Loucy (cell line): ENCODE measurements around the gene ZNF581.

Experiments
- H2AFZ ChIP-seq: fragments of 200-600 bp; sonication (generic); 2 replicates; pipeline ENCODE4 v1.6.0; 2016; ENCODE audit warnings: antibody characterized with exemption, mild to moderate bottlenecking, low read length, moderate library complexity
- H3F3A ChIP-seq: fragments of 200-600 bp; 2 replicates; pipeline ENCODE4 v1.6.0; 2016; ENCODE audit warnings: antibody characterized with exemption, low read depth, mild to moderate bottlenecking
- H3K27me3 ChIP-seq: fragments of 200-600 bp; sonication (generic); 2 replicates; pipeline ENCODE4 v1.6.1; 2014; ENCODE audit warnings: low read length, mild to moderate bottlenecking; ENCODE audit not compliant: insufficient read depth, poor library complexity, severe bottlenecking
- H3K36me3 ChIP-seq: fragments of 200-600 bp; sonication (generic); 2 replicates; pipeline ENCODE4 v1.6.1; 2016; ENCODE audit warnings: low read length; ENCODE audit not compliant: insufficient read depth
- H3K4me1 ChIP-seq: fragments of 200-600 bp; sonication (generic); 2 replicates; pipeline ENCODE4 v1.5.1; 2014; ENCODE audit warnings: low read length, mild to moderate bottlenecking; ENCODE audit not compliant: insufficient read depth, poor library complexity, severe bottlenecking
- H3K4me2 ChIP-seq: fragments of 200-600 bp; sonication (generic); 2 replicates; pipeline ENCODE4 v1.6.0; 2014; ENCODE audit warnings: antibody characterized with exemption, low read length, low read depth, mild to moderate bottlenecking; ENCODE audit not compliant: poor library complexity, severe bottlenecking
- H3K4me3 ChIP-seq: fragments of 200-600 bp; sonication (generic); 2 replicates; pipeline ENCODE4 v1.5.1; 2014; ENCODE audit warnings: low read length, mild to moderate bottlenecking, mixed read lengths; ENCODE audit not compliant: poor library complexity, severe bottlenecking
- H3K79me2 ChIP-seq: fragments of 200-600 bp; sonication (generic); 2 replicates; pipeline ENCODE4 v1.6.1; 2014; ENCODE audit warnings: low read length; ENCODE audit not compliant: insufficient read depth
- H3K9ac ChIP-seq: fragments of 200-600 bp; sonication (generic); 2 replicates; pipeline ENCODE4 v1.6.0; 2014; ENCODE audit warnings: mild to moderate bottlenecking, low read depth, low read length, moderate library complexity; ENCODE audit not compliant: poor library complexity, severe bottlenecking
- H3K9me2 ChIP-seq: fragments of 200-600 bp; sonication (generic); replicated peaks from 2 replicates; pipeline ENCODE4 v1.6.1; 2016; ENCODE audit warnings: low read depth, low read length, mixed read lengths
- H3K9me3 ChIP-seq: fragments of 200-600 bp; sonication (generic); 2 replicates; pipeline ENCODE4 v1.6.1; 2014; ENCODE audit warnings: mild to moderate bottlenecking, antibody characterized with exemption, low read length, low read depth; ENCODE audit not compliant: insufficient read depth
- H4K20me1 ChIP-seq: fragments of 200-600 bp; sonication (generic); 2 replicates; pipeline ENCODE4 v1.6.0; 2014; ENCODE audit warnings: antibody characterized with exemption, low read length, mild to moderate bottlenecking; ENCODE audit not compliant: insufficient read depth, poor library complexity, severe bottlenecking
- EZH2phosphoT487 ChIP-seq: fragments of 200-600 bp; IDR thresholded peaks from 2 replicates; pipeline ENCODE4 v1.6.1; 2018; ENCODE audit warnings: antibody characterized with exemption, mild to moderate bottlenecking, moderate library complexity, borderline replicate concordance
- TF ChIP-seq, protein P1 (sequence below): fragments of 200-600 bp; sonication (generic); conservative IDR thresholded peaks from 2 replicates; pipeline ENCODE4 v1.5.1; 2014; ENCODE audit warnings: mild to moderate bottlenecking, antibody characterized with exemption, low read length

Gene ZNF581

DNA sequence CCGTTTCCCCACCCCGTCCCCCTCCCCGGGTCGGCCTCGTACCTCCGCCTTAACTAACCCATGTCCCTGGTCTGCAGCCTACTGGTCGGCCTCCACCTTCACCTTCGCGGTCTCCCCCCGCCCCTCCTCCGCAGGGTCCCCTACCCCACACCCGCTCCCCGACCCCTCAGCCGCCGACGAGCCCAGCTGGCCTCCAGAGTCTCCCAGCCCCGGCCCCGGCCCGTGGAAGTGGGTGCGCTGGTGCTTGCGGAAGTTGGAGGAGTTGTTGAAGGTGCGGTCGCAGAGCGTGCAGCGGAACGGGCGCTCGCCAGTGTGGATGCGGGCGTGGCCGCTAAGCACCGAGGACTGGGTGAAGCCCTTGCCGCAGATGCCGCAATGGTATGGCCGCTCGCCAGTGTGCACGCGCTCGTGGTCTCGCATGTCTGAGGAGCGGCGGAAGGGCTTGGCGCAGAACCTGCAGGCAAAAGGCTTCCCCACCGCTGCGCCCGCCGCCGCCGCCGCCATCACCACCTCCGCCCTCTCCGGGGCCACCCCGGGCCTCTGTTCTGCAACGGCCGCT, 21.7 kb upstream of the ZNF581 start:
- Histone ChIP-seq H3F3A (no peaks in the 10 kb centered on the region), H3K9me2 (no peaks in the 10 kb centered on the region), H3K4me3 (no peak overlapping the region), H3K79me2 (0 out of 2 replicates have a peak, but pooled peaks cover 7% of the 10 kb centered on the region), H3K36me3 (peaks cover 7% of the 10 kb centered on the region; the same call in 1 of the 2 replicates), H3K9me3 (no peaks in the 10 kb centered on the region), H4K20me1 (peaks cover 6% of the 10 kb centered on the region), H3K4me2 (no peak overlapping the region), H2AFZ (no peak overlapping the region), H3K4me1 (peaks cover 16% of the 10 kb centered on the region), H3K27me3 (no peaks in the 10 kb centered on the region), H3K9ac (no peak overlapping the region)
- TF ChIP-seq EZH2phosphoT487 = no peak
- TF ChIP-seq, protein P1, sequence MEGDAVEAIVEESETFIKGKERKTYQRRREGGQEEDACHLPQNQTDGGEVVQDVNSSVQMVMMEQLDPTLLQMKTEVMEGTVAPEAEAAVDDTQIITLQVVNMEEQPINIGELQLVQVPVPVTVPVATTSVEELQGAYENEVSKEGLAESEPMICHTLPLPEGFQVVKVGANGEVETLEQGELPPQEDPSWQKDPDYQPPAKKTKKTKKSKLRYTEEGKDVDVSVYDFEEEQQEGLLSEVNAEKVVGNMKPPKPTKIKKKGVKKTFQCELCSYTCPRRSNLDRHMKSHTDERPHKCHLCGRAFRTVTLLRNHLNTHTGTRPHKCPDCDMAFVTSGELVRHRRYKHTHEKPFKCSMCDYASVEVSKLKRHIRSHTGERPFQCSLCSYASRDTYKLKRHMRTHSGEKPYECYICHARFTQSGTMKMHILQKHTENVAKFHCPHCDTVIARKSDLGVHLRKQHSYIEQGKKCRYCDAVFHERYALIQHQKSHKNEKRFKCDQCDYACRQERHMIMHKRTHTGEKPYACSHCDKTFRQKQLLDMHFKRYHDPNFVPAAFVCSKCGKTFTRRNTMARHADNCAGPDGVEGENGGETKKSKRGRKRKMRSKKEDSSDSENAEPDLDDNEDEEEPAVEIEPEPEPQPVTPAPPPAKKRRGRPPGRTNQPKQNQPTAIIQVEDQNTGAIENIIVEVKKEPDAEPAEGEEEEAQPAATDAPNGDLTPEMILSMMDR = no peak

- H3K9me3 ChIP-seq = no peaks in the 10 kb centered on the region
- H3K4me2 ChIP-seq = no peak overlapping the region
- no peaks in the 10 kb centered on the region for H3K9me2 ChIP-seq
- H2AFZ ChIP-seq = no peak overlapping the region
- no peak overlapping the region for H3K4me3 ChIP-seq
- peaks cover 3% of the 10 kb centered on the region; the same call in 1 of the 2 replicates for H3K36me3 ChIP-seq
- TF ChIP-seq EZH2phosphoT487 = no peak
- TF ChIP-seq, protein P1 = no peak
- H3K9ac ChIP-seq = no peak overlapping the region
- H3K27me3 ChIP-seq = no peaks in the 10 kb centered on the region
- peaks cover 6% of the 10 kb centered on the region for H4K20me1 ChIP-seq
- H3K79me2 ChIP-seq = 0 out of 2 replicates have a peak, but pooled peaks cover 7% of the 10 kb centered on the region
- peaks cover 16% of the 10 kb centered on the region for H3K4me1 ChIP-seq
- no peaks in the 10 kb centered on the region for H3F3A ChIP-seq
Measured at GRCh38 chr19:55622242-55622969, 21.0 kb upstream of the ZNF581 start.

- no peak overlapping the region for H3K9ac ChIP-seq
- H3K4me2 ChIP-seq = peak overlapping the region; percentile 66
- H3K36me3 ChIP-seq = no peaks in the 10 kb centered on the region
- peaks cover 16% of the 10 kb centered on the region for H3K4me1 ChIP-seq
- no peak overlapping the region for H3K4me3 ChIP-seq
- peaks cover 6% of the 10 kb centered on the region for H4K20me1 ChIP-seq
- H3F3A ChIP-seq = no peaks in the 10 kb centered on the region
- 0 out of 2 replicates have a peak, but pooled peaks cover 7% of the 10 kb centered on the region for H3K79me2 ChIP-seq
- H3K9me3 ChIP-seq = no peaks in the 10 kb centered on the region
- H3K27me3 ChIP-seq = no peaks in the 10 kb centered on the region
- no peak for TF ChIP-seq EZH2phosphoT487
- TF ChIP-seq, protein P1 = no peak
- no peak overlapping the region for H2AFZ ChIP-seq
- H3K9me2 ChIP-seq = no peaks in the 10 kb centered on the region
Measured at GRCh38 chr19:55623130-55623529, 20.3 kb upstream of the ZNF581 start.
